Measurements from ENCODE around the gene SLC30A1.

DNA sequence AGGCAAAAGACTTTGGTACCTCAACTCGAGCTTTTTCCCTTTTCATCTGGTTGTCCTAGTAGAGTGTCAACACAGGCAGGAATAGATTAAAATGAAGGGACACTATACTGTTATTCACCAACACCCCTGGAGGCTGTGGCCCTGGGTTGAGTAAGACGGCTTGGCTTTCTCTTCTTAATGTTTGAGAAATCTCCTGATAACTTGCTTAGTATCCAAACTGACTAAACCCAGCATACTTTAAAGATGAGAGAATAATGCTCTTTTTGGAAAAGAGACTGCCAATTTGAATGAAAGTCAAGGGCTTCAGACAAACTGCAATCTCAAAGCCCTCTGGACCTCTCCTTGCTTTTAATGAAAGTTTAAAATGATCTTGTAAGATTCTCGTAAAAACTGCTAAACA, 2.6 kb upstream of the SLC30A1 start:
- TF ChIP-seq POLR2AphosphoS5 (IDR thresholded peaks at IDR 0.05): no peak
- no peak for TF ChIP-seq TAF1 (IDR thresholded peaks at IDR 0.05; ENCODE audit: low read depth)
- TF ChIP-seq, protein P1, sequence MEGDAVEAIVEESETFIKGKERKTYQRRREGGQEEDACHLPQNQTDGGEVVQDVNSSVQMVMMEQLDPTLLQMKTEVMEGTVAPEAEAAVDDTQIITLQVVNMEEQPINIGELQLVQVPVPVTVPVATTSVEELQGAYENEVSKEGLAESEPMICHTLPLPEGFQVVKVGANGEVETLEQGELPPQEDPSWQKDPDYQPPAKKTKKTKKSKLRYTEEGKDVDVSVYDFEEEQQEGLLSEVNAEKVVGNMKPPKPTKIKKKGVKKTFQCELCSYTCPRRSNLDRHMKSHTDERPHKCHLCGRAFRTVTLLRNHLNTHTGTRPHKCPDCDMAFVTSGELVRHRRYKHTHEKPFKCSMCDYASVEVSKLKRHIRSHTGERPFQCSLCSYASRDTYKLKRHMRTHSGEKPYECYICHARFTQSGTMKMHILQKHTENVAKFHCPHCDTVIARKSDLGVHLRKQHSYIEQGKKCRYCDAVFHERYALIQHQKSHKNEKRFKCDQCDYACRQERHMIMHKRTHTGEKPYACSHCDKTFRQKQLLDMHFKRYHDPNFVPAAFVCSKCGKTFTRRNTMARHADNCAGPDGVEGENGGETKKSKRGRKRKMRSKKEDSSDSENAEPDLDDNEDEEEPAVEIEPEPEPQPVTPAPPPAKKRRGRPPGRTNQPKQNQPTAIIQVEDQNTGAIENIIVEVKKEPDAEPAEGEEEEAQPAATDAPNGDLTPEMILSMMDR (IDR thresholded peaks at IDR 0.05; ENCODE audit: poor library complexity, severe bottlenecking): no peak
- TF ChIP-seq SMC3 (conservative IDR thresholded peaks at IDR 0.05; ENCODE audit: poor library complexity): no peak
- TF ChIP-seq, protein P2, sequence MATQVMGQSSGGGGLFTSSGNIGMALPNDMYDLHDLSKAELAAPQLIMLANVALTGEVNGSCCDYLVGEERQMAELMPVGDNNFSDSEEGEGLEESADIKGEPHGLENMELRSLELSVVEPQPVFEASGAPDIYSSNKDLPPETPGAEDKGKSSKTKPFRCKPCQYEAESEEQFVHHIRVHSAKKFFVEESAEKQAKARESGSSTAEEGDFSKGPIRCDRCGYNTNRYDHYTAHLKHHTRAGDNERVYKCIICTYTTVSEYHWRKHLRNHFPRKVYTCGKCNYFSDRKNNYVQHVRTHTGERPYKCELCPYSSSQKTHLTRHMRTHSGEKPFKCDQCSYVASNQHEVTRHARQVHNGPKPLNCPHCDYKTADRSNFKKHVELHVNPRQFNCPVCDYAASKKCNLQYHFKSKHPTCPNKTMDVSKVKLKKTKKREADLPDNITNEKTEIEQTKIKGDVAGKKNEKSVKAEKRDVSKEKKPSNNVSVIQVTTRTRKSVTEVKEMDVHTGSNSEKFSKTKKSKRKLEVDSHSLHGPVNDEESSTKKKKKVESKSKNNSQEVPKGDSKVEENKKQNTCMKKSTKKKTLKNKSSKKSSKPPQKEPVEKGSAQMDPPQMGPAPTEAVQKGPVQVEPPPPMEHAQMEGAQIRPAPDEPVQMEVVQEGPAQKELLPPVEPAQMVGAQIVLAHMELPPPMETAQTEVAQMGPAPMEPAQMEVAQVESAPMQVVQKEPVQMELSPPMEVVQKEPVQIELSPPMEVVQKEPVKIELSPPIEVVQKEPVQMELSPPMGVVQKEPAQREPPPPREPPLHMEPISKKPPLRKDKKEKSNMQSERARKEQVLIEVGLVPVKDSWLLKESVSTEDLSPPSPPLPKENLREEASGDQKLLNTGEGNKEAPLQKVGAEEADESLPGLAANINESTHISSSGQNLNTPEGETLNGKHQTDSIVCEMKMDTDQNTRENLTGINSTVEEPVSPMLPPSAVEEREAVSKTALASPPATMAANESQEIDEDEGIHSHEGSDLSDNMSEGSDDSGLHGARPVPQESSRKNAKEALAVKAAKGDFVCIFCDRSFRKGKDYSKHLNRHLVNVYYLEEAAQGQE (IDR thresholded peaks at IDR 0.05; ENCODE audit: borderline replicate concordance): no peak
- TF ChIP-seq EP300 (conservative IDR thresholded peaks at IDR 0.05; ENCODE audit: poor library complexity, severe bottlenecking): no peak
- no peak for TF ChIP-seq MXI1 (conservative IDR thresholded peaks at IDR 0.05; ENCODE audit: poor library complexity, severe bottlenecking)
- TF ChIP-seq EZH2 (IDR thresholded peaks at IDR 0.05; ENCODE audit: borderline replicate concordance, insufficient read depth, low read length, poor library complexity, severe bottlenecking): no peak

All from neural cell (in vitro differentiated cells).